GM10248 (cell line): Measurements from ENCODE around the gene MYOG.
A peak's percentile ranks its signal among the peaks of the same experiment; 100 is the strongest.

Experiments
- CTCF ChIA-PET: fragments of 300-600 bp; sonication (Branson Sonifier 250); formaldehyde crosslinking; extraction: SDS; loops from one replicate; lab custom pipeline; 2021; ENCODE audit warnings: antibody characterized with exemption; lab: Yijun Ruan, JAX
- POLR2A ChIA-PET: fragments of 350-650 bp; sonication (Branson Sonifier 250); formaldehyde crosslinking; extraction: SDS; loops from one replicate; lab custom pipeline; 2020; ENCODE audit warnings: antibody characterized with exemption; lab: Yijun Ruan, JAX
- DNase-seq: peaks from one replicate; pipeline ENCODE4 v3.0.0; 2012; ENCODE audit errors: extremely low spot score
- TF ChIP-seq, protein P1 (sequence below): IDR thresholded peaks from 2 replicates; pipeline ENCODE4 v1.5.1; 2012; ENCODE audit warnings: mild to moderate bottlenecking, low read depth; ENCODE audit errors: extremely low read depth, missing control alignments, control extremely low read depth

The MYOG gene

DNA sequence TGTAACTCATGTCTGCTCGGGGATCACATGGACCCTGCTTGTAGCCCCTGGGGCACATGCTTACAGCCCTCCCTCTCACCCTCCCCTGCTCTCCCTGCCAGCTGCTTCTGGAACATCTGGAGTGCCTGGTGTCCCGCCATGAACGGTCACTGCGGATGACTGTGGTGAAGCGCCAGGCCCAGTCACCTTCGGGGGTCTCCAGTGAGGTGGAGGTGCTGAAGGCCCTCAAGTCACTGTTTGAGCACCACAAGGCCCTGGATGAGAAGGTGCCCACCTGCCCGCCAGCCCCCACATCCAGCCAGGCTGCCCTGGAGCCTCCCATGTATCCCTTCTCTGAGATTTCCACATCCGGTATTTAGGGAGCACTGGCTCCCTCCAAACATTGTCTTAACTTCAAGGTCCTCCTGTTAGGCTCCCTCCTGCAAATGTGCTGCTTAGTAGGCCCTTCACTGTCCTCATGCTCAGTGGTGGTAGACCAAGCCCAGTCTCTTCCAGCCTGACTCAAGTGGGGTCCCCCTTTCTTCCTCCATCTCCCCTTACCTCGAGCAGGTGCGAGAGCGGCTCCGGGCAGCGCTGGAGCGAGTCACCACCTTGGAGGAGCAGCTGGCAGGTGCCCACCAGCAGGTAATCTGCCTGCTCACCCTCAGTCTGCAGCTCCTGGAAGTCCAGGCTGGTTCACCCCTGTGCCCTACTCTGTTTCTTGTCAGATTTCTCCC, 41.8 kb downstream of the MYOG start:
- POLR2A ChIA-PET, result no interaction called here
- no peak for DNase-seq
- TF ChIP-seq, protein P1, sequence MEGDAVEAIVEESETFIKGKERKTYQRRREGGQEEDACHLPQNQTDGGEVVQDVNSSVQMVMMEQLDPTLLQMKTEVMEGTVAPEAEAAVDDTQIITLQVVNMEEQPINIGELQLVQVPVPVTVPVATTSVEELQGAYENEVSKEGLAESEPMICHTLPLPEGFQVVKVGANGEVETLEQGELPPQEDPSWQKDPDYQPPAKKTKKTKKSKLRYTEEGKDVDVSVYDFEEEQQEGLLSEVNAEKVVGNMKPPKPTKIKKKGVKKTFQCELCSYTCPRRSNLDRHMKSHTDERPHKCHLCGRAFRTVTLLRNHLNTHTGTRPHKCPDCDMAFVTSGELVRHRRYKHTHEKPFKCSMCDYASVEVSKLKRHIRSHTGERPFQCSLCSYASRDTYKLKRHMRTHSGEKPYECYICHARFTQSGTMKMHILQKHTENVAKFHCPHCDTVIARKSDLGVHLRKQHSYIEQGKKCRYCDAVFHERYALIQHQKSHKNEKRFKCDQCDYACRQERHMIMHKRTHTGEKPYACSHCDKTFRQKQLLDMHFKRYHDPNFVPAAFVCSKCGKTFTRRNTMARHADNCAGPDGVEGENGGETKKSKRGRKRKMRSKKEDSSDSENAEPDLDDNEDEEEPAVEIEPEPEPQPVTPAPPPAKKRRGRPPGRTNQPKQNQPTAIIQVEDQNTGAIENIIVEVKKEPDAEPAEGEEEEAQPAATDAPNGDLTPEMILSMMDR, result no peak
- CTCF ChIA-PET, result interaction anchor here (0.8 to 6.8 kb wide), 4 partner anchors 8 to 227 kb away, joined by 3 to 95 read pairs (median 40); no protein-coding TSS in a partner anchor

DNA sequence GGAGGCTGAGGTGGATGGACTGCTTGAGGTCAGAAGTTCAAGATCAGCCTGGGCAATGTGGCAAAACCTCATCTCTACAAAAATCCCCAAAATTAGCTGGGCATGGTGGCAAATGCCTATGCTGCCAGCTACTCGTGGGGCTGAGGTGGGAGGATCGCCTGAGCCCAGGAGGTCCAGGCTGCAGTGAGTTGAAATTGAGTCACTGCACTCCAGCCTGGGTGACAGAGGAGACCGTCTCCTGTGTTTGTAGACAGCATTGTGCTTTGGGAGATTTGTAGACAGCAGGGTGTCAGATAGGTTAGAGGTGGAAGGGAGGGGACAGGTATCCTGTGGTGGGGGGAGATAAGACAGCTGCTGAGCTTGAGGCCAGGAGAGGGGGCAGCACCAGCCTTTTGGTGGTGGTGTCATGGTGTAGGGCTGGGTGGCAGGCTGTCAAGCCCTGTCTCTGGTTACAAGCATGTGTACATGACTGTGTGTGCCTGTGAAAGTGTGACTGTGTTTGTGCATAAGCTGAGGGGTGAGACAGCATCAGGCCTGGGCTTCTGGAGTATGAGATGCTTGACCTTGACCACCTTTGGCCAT, 44.4 kb downstream of the MYOG start:
- no peak for DNase-seq
- TF ChIP-seq, protein P1, result no peak
- CTCF ChIA-PET, result interaction anchor here (1.2 to 10.0 kb wide), 9 partner anchors 10 to 229 kb away, joined by 3 to 174 read pairs (median 77); partner anchors contain the start of gene PPFIA4
- POLR2A ChIA-PET, result no interaction called here

DNA sequence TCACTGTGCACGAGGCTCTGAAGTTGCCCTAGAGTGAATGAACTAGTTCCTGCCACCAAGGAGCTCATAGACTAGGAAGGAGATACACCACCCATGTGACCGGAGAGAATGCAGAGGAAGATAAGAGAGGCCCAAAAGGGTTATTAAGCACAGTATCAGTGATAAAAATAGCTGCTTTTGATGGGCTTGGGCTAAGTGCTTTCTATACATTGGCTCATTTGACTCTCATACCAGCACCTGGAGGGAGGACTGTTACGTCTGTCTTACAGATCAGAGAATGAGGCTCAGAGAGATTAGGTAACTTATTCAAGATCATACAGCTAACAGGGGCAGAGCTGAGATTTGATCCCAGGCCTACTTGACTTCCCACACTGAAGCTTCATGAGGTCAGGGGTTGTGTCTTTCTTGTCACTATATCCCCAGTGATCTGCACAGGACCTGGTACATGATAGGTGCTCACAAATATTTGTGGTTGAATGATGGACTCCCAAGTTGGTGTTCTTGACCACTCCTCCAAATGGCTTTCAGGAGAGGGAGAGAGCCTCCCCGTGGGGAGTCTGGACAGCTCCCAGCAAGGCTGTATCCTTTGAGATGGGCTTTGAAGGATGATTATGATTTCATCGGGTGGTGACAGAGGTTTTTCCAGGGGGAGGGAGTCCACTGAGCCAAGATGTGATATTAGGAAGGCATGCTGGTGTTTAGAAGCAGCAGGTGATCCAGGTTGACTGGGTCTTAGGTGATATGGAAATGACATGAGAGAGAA, 45.1 kb downstream of the MYOG start:
- TF ChIP-seq, protein P1, result no peak
- no peak for DNase-seq
- ChIA-PET POLR2A (interaction anchor here (0.6 kb wide), 1 partner anchor 309 kb away, joined by 3 read pairs; no protein-coding TSS in a partner anchor), CTCF (interaction anchor here (0.6 to 10.0 kb wide), 27 partner anchors 11 to 402 kb away, joined by 3 to 174 read pairs (median 6); partner anchors contain the start of genes MYOG and PPFIA4)

DNA sequence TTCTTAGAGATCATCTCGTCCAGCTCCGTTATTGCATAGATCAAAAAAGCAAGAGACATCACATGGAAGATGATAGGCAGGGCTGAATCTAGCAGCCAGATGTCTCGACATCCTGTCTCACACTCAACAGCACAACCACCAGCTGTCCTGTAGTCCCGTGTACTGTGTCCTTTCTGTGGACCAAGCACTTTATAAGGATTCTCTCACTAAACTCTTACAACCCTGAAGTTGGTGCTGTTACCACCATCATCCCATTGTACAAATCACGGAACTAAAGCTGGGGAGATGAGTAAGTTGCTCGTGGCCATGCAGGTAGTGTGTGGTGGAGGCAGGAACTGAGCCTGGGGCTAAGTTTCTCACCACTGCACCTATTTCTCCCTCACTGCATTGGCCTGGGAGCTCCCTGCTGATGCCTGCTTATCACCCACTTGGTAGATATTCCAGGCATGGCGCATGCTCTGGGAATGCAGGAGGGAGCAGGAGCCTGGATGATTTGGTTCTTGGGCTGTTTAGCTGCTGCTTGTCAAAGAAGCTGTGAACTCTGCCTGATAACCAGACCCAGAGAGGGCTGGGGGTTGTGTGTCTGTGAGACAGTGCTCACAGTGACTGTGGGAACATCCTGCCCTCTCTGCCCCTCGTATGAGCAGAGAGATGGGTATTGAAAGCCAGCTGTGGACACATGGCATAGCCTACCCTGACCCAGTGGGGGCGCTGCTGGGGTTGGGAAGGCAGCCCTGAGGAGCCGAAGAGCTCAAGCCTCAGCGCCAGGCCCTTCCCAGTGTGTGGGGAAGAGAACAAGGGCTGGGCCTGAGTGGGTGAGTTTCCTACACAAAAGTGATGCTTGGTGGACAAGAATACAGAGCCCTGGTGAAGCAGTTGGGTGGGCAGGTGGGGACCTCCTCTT, 46.0 kb downstream of the MYOG start:
- POLR2A ChIA-PET, result interaction anchor here (0.6 kb wide), 2 partner anchors 186 to 308 kb away, joined by 3 to 4 read pairs; no protein-coding TSS in a partner anchor
- no peak for DNase-seq
- CTCF ChIA-PET, result interaction anchor here (0.7 to 10.0 kb wide), 50 partner anchors 12 to 855 kb away, joined by 3 to 174 read pairs (median 4); partner anchors contain the start of genes CHIT1 and PPFIA4
- TF ChIP-seq, protein P1, result no peak

DNA sequence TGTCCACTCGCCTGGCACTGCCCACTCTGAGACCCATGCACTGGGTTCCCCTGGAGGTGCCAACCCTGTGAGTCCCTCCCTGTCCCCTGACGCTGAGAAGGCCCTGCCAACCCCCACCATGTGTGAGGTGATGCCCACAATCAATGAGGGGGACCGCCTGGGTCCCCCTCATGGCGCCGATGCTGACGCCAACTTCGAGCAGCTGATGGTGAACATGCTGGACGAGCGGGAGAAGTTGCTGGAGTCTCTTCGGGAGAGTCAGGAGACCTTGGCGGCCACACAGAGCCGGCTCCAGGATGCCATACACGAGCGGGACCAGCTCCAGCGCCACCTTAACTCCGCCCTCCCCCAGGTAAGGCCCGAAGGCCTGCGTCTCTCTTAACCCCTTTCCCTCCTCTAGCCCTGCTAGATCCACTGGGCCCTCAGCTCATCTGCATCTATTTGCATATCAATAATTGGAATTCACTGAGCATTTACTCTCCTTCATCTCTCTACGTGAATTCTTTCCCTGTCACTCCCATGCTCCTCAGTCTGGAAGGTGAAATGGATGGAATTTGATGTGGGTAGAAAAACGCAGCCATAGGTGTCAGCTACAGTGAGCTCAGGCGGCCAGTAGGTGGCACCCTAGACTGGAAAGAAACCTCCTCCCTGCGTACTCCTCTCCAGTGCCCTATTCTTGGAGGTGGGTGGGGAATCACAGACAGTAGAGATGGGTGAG, 46.8 kb downstream of the MYOG start:
- ChIA-PET POLR2A (interaction anchor here (0.6 kb wide), 2 partner anchors 13 to 187 kb away, joined by 3 to 4 read pairs; partner anchors contain the start of gene PPFIA4), CTCF (interaction anchor here (0.7 to 10.0 kb wide), 46 partner anchors 11 to 854 kb away, joined by 3 to 174 read pairs (median 4); partner anchors contain the start of genes CHIT1 and PPFIA4)
- TF ChIP-seq, protein P1, result peak; percentile 90

More for the DNA sequence above, 46.8 kb downstream of the MYOG start:
- DNase-seq, result peak; percentile 77
